ENCODE data around the gene NLRP14.

Gene NLRP14

DNA sequence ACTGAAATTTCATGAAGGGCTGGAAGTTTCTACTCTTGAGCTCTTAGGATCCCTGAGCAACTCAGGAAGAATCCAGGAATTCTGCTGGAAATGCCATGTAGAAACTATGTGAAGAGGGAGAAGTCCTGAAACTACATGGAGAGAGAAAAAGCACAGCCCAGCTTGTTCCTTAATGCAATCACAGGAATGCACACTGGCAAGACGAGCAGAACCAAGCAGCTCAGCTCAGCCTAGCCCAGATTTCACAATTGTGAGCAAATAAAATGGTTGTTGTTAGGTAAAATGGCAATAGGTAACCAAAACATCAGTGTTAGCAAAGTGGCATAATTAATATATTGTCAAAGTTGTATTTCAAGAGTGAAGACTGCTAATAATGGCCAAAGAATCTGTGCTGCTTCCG, 28.3 kb upstream of the NLRP14 start:
- H3K27me3 Mint-ChIP-seq (ENCODE audit: low read depth, poor library complexity) = peaks cover 6% of the 10 kb centered on the region
- no peaks in the 10 kb centered on the region for H3K36me3 Mint-ChIP-seq (ENCODE audit: low read depth)
- peaks cover 9% of the 10 kb centered on the region for H3K4me1 Mint-ChIP-seq
- no peak for DNase-seq
- TF ChIP-seq, protein P1, sequence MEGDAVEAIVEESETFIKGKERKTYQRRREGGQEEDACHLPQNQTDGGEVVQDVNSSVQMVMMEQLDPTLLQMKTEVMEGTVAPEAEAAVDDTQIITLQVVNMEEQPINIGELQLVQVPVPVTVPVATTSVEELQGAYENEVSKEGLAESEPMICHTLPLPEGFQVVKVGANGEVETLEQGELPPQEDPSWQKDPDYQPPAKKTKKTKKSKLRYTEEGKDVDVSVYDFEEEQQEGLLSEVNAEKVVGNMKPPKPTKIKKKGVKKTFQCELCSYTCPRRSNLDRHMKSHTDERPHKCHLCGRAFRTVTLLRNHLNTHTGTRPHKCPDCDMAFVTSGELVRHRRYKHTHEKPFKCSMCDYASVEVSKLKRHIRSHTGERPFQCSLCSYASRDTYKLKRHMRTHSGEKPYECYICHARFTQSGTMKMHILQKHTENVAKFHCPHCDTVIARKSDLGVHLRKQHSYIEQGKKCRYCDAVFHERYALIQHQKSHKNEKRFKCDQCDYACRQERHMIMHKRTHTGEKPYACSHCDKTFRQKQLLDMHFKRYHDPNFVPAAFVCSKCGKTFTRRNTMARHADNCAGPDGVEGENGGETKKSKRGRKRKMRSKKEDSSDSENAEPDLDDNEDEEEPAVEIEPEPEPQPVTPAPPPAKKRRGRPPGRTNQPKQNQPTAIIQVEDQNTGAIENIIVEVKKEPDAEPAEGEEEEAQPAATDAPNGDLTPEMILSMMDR (IDR thresholded peaks at IDR 0.05) = no peak
- no peak overlapping the region for H3K27ac Mint-ChIP-seq
- H3K4me3 Mint-ChIP-seq = no peak overlapping the region
- no peaks in the 10 kb centered on the region for H3K9me3 Mint-ChIP-seq

DNA sequence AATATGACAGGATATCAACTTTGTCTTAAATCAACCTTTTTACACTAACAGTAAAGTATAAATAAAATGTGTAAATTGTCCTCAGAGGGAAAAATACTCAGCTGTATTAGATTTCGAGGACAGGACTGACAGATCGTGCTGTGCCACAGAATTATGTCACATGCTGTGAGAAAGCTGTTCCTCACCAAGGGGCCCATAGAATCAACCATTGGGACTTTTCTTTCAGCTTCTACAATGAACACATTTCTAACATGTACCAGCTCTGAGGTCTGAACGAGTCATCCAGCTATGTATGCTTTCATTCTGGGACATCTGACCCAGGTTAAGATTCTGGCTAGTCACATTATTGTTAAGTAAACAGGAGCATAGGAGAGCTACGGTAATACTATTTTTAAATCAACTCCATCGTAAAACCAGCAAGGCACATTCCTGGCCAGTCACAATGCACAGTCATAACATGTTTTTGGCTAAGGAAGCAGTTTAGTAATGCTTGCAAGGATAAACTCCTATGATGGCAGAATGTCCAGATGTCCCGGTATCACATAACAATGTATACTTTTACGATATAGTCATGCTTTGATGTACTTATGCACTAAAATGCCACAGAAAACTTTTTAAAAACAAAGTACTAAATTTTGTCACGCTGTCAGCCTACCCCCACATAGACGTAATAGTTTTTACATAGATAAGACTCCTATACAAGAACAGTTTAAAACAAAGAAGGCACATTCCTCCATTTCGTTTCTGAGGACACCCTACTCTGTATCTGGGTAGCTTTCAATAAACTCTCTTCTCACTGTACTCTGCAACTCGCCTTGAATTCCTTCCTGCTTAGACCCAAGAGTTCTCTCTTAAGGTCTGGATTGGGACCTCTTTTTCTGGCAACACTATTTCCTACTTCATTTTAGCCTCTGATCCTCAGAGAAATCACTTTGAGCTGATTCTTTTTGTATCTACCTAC, 27.5 kb upstream of the NLRP14 start:
- no peaks in the 10 kb centered on the region for H3K9me3 Mint-ChIP-seq
- no peak for DNase-seq

DNA sequence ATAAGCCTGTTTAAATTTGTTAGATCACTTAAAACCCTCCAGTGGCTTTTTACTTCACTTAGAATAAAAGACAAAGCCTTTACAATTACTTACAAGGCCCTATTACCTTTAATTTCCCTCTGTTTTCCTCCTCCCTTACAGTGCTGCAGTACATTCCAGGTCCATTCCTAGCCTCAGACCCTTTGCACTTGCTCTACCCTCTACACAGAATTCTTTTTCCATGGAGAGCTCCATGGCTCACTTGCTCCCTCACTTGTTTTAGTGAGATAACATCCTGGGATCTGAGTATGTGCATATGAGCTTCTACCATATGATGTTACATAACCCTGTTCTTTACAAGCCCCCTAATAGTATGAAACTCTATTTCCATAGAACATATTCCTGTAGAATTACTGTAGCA, 24.6 kb upstream of the NLRP14 start:
- H3K36me3 Mint-ChIP-seq (ENCODE audit: low read depth) = peaks cover 23% of the 10 kb centered on the region
- peaks cover 9% of the 10 kb centered on the region for H3K9me3 Mint-ChIP-seq
- no peak for DNase-seq
- H3K27ac Mint-ChIP-seq = no peak overlapping the region
- H3K27me3 Mint-ChIP-seq (ENCODE audit: low read depth, poor library complexity) = peaks cover 2% of the 10 kb centered on the region
- TF ChIP-seq, protein P1 (IDR thresholded peaks at IDR 0.05) = no peak
- peaks cover 9% of the 10 kb centered on the region for H3K4me1 Mint-ChIP-seq
- no peak overlapping the region for H3K4me3 Mint-ChIP-seq

More for the DNA sequence above, 27.5 kb upstream of the NLRP14 start:
- Mint-ChIP-seq H3K27me3 (ENCODE audit: low read depth, poor library complexity) (peaks cover 6% of the 10 kb centered on the region), H3K27ac (no peak overlapping the region), H3K36me3 (ENCODE audit: low read depth) (no peaks in the 10 kb centered on the region), H3K4me3 (no peak overlapping the region), H3K4me1 (peaks cover 9% of the 10 kb centered on the region)
- TF ChIP-seq, protein P1 (IDR thresholded peaks at IDR 0.05) = no peak

DNA sequence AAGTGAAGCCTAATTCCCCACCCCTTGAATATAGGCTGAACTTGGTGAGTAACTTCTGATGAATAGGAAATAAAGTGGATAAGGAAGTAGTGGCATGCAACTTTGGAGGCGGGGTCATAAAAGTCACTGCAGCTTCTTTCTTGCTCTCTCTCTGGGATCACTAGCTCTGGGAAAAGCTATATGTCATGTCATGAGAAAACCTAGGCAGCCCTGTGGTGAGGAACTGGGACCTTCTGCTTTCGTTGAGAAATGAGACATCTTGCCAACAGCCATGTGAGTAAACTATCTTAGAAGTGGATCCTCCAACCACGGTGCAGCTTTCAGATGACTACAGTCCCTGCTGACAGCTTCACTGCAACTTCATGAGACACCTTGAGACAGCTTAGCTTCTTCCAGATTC, 15.8 kb upstream of the NLRP14 start:
- Mint-ChIP-seq H3K4me1 (peaks cover 4% of the 10 kb centered on the region), H3K27ac (peak overlapping the region; percentile 52), H3K4me3 (no peak overlapping the region), H3K36me3 (ENCODE audit: low read depth) (peaks cover 40% of the 10 kb centered on the region), H3K27me3 (ENCODE audit: low read depth, poor library complexity) (no peaks in the 10 kb centered on the region), H3K9me3 (peaks cover 13% of the 10 kb centered on the region)
- TF ChIP-seq, protein P1 (IDR thresholded peaks at IDR 0.05) = no peak
- DNase-seq = no peak

DNA sequence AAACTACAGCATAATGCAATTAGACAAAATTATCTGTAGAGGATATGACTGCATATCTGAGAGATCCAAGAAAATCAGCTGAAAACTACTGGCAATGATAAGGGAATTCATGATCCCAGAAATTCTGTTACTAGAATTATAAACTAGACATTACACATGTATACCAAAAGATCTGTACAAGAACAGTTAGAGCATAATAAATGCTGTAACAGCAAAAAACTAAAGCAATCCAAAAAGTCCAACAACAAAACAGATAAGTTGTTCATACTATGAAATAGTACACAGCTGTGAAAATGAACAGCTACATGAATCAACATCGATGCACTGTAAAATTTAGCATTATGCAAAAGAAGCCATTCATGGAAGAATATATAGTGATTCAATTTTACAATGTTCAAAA, 6.2 kb upstream of the NLRP14 start:
- peaks cover 9% of the 10 kb centered on the region for H3K4me1 Mint-ChIP-seq
- TF ChIP-seq, protein P1 (IDR thresholded peaks at IDR 0.05) = no peak
- no peak overlapping the region for H3K4me3 Mint-ChIP-seq
- H3K36me3 Mint-ChIP-seq (ENCODE audit: low read depth) = peaks cover 29% of the 10 kb centered on the region
- DNase-seq = no peak
- H3K27me3 Mint-ChIP-seq (ENCODE audit: low read depth, poor library complexity) = no peaks in the 10 kb centered on the region
- H3K9me3 Mint-ChIP-seq = no peaks in the 10 kb centered on the region
- no peak overlapping the region for H3K27ac Mint-ChIP-seq

DNA sequence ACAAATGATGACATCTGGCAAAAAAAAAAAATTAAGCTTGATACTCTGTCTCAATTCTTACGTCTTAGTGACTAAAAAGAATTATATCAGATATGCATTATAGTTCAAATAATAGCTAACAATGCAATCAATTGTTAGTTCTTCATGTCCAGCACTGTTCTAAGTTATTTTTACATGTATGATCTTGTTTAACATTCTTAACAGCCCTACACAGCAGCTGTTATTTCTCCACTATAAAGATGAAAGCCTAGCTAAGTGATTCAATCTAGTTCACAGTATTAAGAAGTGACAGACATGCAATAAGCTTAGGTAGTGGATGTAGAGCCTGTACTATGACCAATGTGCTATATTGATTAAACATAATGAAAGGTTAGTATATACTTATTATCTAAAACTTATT, 4.3 kb upstream of the NLRP14 start:
- no peaks in the 10 kb centered on the region for H3K27me3 Mint-ChIP-seq (ENCODE audit: low read depth, poor library complexity)
- TF ChIP-seq, protein P1 (IDR thresholded peaks at IDR 0.05) = no peak
- H3K27ac Mint-ChIP-seq = no peak overlapping the region
- peaks cover 23% of the 10 kb centered on the region for H3K36me3 Mint-ChIP-seq (ENCODE audit: low read depth)
- DNase-seq = no peak
- no peak overlapping the region for H3K4me3 Mint-ChIP-seq
- H3K9me3 Mint-ChIP-seq = no peaks in the 10 kb centered on the region
- H3K4me1 Mint-ChIP-seq = peaks cover 25% of the 10 kb centered on the region
